ENCODE data around the gene ZNF569. TPM values are rescaled to one million over a fixed set of nuclear protein-coding genes. Genes with fewer than 3 reads are reported as not detected.
A peak's percentile ranks its signal among the peaks of the same experiment; 100 is the strongest.
"Not testable (repeated sequence)": the region's sequence is repeated elsewhere in the genome, so short reads cannot be mapped to it uniquely, and the experiment has no call there.

The ZNF569 gene
- total and polyA plus RNA-seq, 2 of the 8 experiments (the other 6 are each of a cell fraction or from before 2014, with no cell fraction given) = 2.4 to 10.5 TPM

DNA sequence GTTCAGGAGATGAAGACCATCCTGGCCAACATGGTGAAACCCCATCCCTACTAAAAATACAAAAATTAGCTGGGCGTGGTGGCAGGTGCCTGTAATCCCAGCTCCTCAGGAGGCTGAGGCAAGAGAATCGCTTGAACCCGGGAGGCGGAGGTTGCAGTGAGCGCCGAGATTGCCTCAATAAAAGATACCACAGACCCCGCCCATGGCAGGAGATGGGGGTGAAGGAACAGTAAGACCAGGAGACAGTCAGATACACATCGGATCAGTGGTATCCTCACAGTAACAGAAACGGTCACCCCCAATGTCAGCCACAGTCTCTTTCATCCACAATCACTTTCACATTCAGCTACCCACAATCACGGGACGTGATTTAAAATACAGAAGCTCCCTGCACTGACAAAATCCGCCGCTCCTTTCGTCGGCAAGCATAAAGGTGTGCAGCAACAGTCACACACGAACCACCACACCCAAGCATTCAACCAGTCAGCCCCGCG is 96.8 kb downstream of the ZNF569 start:
- H3K4ac ChIP-seq (replicated peaks; ENCODE audit: insufficient read length, low read depth, low read length); H3K4me1 ChIP-seq (replicated peaks in 1 of 4; ENCODE audit: control insufficient read depth in 3 of 4, insufficient read depth in 4 of 4, low read length in 3 of 4); H2BK15ac ChIP-seq (ENCODE audit: low read length); H2BK12ac ChIP-seq (ENCODE audit: low read depth, low read length); H2AK5ac ChIP-seq (ENCODE audit: low read depth, low read length); H3K79me1 ChIP-seq (ENCODE audit: low read depth, low read length); H3K23me2 ChIP-seq (ENCODE audit: low read depth, low read length); H3K9me3 ChIP-seq (ENCODE audit: insufficient read depth in 2 of 2, low read depth in 1 of 2, low read length in 1 of 2); H3K14ac ChIP-seq (ENCODE audit: insufficient read length); H2BK120ac ChIP-seq (replicated peaks; ENCODE audit: low read depth, low read length); DNase-seq (ENCODE audit: low read depth in 1 of 2, low spot score in 2 of 2); H3K79me2 ChIP-seq (ENCODE audit: control insufficient read depth in 1 of 2, insufficient read depth in 2 of 2, low read length in 2 of 2); H3K27me3 ChIP-seq (replicated peaks in 1 of 4; ENCODE audit: control insufficient read depth in 3 of 4, extremely low read depth in 1 of 4, insufficient read depth in 3 of 4, low read length in 3 of 4); FAIRE-seq; H4K20me1 ChIP-seq (replicated peaks in 1 of 2; ENCODE audit: control insufficient read depth in 1 of 2, insufficient read depth in 2 of 2, low read length in 2 of 2); H2BK20ac ChIP-seq (ENCODE audit: low read length); H3K36me3 ChIP-seq (ENCODE audit: control insufficient read depth in 2 of 4, insufficient read depth in 4 of 4, low read length in 3 of 4); H3K23ac ChIP-seq (ENCODE audit: insufficient read length); H4K91ac ChIP-seq (replicated peaks; ENCODE audit: insufficient read length, low read length): not testable (repeated sequence)
- peak overlapping the region; percentile 94 to 95 for H3K4me2 ChIP-seq (ENCODE audit: insufficient read depth in 1 of 2, low read depth in 2 of 2, low read length in 2 of 2)
- H3K18ac ChIP-seq (ENCODE audit: extremely low read depth, low read length) = 0 out of 2 replicates have a peak overlapping the region, but pooled peaks have one; percentile 68
- peak overlapping the region; percentile 24 for H3K56ac ChIP-seq (replicated peaks; ENCODE audit: insufficient read length, low read depth, low read length)
- ChIA-PET CTCF (ENCODE audit: partially characterized antibody) (interaction anchor here (0.6 kb wide), 1 partner anchor 534 kb away, joined by 4 read pairs; no protein-coding TSS in a partner anchor), POLR2A (ENCODE audit: partially characterized antibody) (interaction anchor here (0.7 to 2.0 kb wide), 11 partner anchors 8 to 409 kb away, joined by 3 to 19 read pairs (median 4); partner anchors contain the start of genes ZNF540, ZNF569, ZNF571 and ZNF573)
- H2AFZ ChIP-seq (ENCODE audit: low read length) = peak overlapping the region; percentile 100
- peak overlapping the region in 3 of 4 experiments; percentile 34 to 52 (median 46); a peak in 4 of 7 replicates for H3K9ac ChIP-seq (replicated peaks in 1 of 4; ENCODE audit: extremely low read depth in 1 of 4, low read depth in 3 of 4, low read length in 3 of 4)
- WGBS, 2 experiments (ENCODE audit: extremely low coverage in 1 of 2, insufficient coverage in 1 of 2, insufficient read length in 1 of 2, insufficient replicate concordance in 2 of 2, low coverage in 1 of 2, low lambda C conversion rate in 2 of 2, missing lambda C conversion rate in 1 of 2) = 34% methylated on average over 18 of the region's 18 CpGs; no CpG with 5 or more reads in 1 of the 2 experiments
- H4K8ac ChIP-seq (ENCODE audit: extremely low read depth, insufficient read depth, low read length) = 0 out of 2 replicates have a peak overlapping the region, but pooled peaks have one; percentile 87
- H4K5ac ChIP-seq (ENCODE audit: insufficient read length, low read depth, low read length) = peak overlapping the region; percentile 79
- peak overlapping the region; percentile 12 for H2BK5ac ChIP-seq (ENCODE audit: low read depth, low read length)
- H3K27ac ChIP-seq (ENCODE audit: low read depth, low read length) = 0 out of 2 replicates have a peak overlapping the region, but pooled peaks have one; percentile 33
- TF ChIP-seq KDM4A (IDR thresholded peaks at IDR 0.05; ENCODE audit: low read depth, low read length, severe bottlenecking) = peak; percentile 17
- peak overlapping the region; percentile 65 to 85 (median 71) for H3K4me3 ChIP-seq (ENCODE audit: extremely low read depth in 1 of 4, insufficient read depth in 2 of 4, low read depth in 3 of 4, low read length in 4 of 4)

Data from H1 (cell line).